HG02885 (cell line): ENCODE results near the gene CLASP1.
"Not testable (repeated sequence)": the region's sequence is repeated elsewhere in the genome, so short reads cannot be mapped to it uniquely, and the experiment has no call there.

Experiments
- ATAC-seq: cut with Tn5 transposase; IDR thresholded peaks from one replicate; pipeline ENCODE4 v1.9.1; 2021; ENCODE audit warnings: mild to moderate bottlenecking; ENCODE audit not compliant: unreplicated experiment, poor library complexity

CLASP1 gene

GRCh38 chr2:121304941-121305340 is 344.3 kb downstream of the CLASP1 start:
- ATAC-seq = no peak

GRCh38 chr2:121303531-121304263 is 345.6 kb downstream of the CLASP1 start:
- ATAC-seq = no peak

GRCh38 chr2:121301190-121301589 is 348.1 kb downstream of the CLASP1 start:
- not testable (repeated sequence) for ATAC-seq

GRCh38 chr2:121298476-121298875 is 350.8 kb downstream of the CLASP1 start:
- no peak for ATAC-seq

- not testable (repeated sequence) for ATAC-seq
These were observed 351.4 kb downstream of the CLASP1 start for GRCh38 chr2:121297866-121298265.

- peak; percentile 79 for ATAC-seq
These were observed 351.9 kb downstream of the CLASP1 start for GRCh38 chr2:121297217-121297830.

- no peak for ATAC-seq
These were observed 353.2 kb downstream of the CLASP1 start for GRCh38 chr2:121295911-121296650.

GRCh38 chr2:121294881-121295840 is 354.1 kb downstream of the CLASP1 start:
- ATAC-seq = no peak

GRCh38 chr2:121293450-121294325 is 355.6 kb downstream of the CLASP1 start:
- ATAC-seq = no peak

- ATAC-seq = no peak
These were observed 358.0 kb downstream of the CLASP1 start for GRCh38 chr2:121291251-121291580.

- no peak for ATAC-seq
These were observed 360.0 kb downstream of the CLASP1 start for GRCh38 chr2:121289271-121289670.

GRCh38 chr2:121288454-121289231 is 360.6 kb downstream of the CLASP1 start:
- ATAC-seq = no peak

- no peak for ATAC-seq
These were observed 361.3 kb downstream of the CLASP1 start for GRCh38 chr2:121287956-121288355.
